ENCODE data around the gene CELF4. TPM values are rescaled to one million over a fixed set of nuclear protein-coding genes. Genes with fewer than 3 reads are reported as not detected.

The CELF4 gene
- total RNA-seq, 4 donors from 2014 or later: not detected

DNA sequence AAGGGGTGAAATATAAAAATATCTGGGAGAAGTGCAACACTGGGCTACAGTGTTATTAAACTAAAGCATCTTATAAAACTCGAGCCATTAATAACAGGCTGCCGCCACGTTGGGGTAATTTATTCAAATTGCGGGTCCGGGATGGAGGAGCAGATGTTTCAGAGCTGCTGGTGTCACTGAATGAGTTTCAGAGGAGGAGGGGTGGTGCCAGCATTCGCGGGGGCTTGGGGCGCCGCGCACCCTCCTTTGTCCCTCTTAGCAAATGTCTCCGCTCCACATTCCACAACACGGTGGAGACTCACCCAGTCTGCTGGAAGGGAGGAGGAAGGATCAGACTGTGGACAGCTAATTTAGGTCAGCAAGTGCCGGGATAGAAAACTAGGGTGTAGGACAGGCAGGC lies 260.5 kb downstream of the CELF4 start:
- H3K27ac ChIP-seq: no peak overlapping the region
- H3K9me3 ChIP-seq: no peaks in the 10 kb centered on the region
- no peak for DNase-seq (ENCODE audit: low spot score in 2 of 2)
- 59 to 62% methylated on average over 13 of the region's 13 CpGs for WGBS, 2 donors
- H3K4me1 ChIP-seq: peaks cover 0 to 2% (median 0%) of the 10 kb centered on the region in 4 donors
- H3K27me3 ChIP-seq: no peaks in the 10 kb centered on the region
- no peaks in the 10 kb centered on the region for H3K36me3 ChIP-seq
- no peak overlapping the region for H3K4me3 ChIP-seq
- TF ChIP-seq, protein P1, sequence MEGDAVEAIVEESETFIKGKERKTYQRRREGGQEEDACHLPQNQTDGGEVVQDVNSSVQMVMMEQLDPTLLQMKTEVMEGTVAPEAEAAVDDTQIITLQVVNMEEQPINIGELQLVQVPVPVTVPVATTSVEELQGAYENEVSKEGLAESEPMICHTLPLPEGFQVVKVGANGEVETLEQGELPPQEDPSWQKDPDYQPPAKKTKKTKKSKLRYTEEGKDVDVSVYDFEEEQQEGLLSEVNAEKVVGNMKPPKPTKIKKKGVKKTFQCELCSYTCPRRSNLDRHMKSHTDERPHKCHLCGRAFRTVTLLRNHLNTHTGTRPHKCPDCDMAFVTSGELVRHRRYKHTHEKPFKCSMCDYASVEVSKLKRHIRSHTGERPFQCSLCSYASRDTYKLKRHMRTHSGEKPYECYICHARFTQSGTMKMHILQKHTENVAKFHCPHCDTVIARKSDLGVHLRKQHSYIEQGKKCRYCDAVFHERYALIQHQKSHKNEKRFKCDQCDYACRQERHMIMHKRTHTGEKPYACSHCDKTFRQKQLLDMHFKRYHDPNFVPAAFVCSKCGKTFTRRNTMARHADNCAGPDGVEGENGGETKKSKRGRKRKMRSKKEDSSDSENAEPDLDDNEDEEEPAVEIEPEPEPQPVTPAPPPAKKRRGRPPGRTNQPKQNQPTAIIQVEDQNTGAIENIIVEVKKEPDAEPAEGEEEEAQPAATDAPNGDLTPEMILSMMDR (IDR thresholded peaks at IDR 0.05): no peak

DNA sequence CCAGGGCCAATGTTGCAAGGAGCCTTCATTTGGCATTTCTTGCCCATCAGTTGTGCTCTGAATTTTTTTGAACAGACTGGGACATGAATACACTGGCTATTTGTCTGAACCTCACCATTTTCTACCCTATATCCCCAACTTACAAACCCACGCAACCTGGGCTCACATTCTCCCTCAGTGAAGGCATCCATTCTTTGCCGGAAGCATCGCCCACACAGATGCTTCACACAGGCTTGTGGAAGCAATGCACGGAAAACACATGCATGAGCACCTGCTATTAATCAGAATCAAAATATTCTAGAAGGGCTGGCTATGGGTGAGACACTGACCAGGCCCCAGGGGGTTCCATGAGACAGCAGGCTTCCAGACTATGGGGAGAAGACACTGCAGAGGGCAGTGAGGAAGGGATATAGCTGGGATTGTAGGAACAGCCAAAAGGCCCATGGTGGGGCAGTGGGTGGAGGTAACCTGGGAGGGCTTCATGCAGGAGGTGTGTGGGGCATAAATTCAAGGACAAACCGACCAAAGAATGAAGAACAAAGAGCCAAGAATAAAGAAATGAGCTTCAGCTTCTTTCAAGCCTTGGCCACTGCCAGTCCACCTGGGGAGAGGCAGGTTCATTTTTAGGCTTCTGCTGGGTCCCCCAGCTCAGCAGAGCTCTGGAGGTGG lies 261.5 kb downstream of the CELF4 start:
- Histone ChIP-seq H3K4me1 (peaks cover 0 to 11% (median 4%) of the 10 kb centered on the region in 4 donors), H3K4me3 (no peak overlapping the region), H3K36me3 (no peaks in the 10 kb centered on the region), H3K27me3 (no peaks in the 10 kb centered on the region), H3K9me3 (no peaks in the 10 kb centered on the region), H3K27ac (no peak overlapping the region)
- no peak for TF ChIP-seq EP300 (IDR thresholded peaks at IDR 0.05)
- TF ChIP-seq, protein P1 (IDR thresholded peaks at IDR 0.05): no peak
- no peak for TF ChIP-seq POLR2A (IDR thresholded peaks at IDR 0.05)
- no peak for DNase-seq (ENCODE audit: low spot score in 2 of 2)
- 74 to 75% methylated on average over 5 of the region's 5 CpGs for WGBS, 2 donors

DNA sequence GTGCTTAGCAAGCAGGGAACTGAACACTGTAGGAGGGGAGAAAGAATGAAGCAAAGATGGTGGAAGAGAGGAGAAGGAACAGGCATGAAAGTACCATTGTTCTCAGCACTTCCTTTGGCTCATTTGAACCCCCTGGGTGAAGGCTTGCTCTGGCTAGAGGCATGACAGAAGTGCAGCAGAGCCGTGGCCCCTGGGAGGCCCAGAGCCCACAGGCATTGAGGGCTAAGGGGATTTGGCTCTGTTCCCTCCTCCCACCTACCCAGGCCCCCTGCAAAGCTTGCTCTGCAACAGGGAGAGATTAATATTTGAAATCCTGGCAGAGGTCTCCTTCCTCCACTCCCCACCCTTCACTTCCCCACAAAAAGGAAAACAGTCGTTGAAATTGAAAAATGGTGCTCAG lies 262.6 kb downstream of the CELF4 start:
- 6 to 9% methylated on average over 2 of the region's 2 CpGs for WGBS, 2 donors
- Histone ChIP-seq H3K4me1 (peaks cover 0 to 13% (median 5%) of the 10 kb centered on the region in 4 donors), H3K27me3 (no peaks in the 10 kb centered on the region), H3K27ac (no peak overlapping the region), H3K4me3 (no peak overlapping the region), H3K9me3 (no peaks in the 10 kb centered on the region), H3K36me3 (no peaks in the 10 kb centered on the region)
- TF ChIP-seq EP300 (IDR thresholded peaks at IDR 0.05): no peak
- TF ChIP-seq POLR2A (IDR thresholded peaks at IDR 0.05): no peak
- TF ChIP-seq, protein P1 (IDR thresholded peaks at IDR 0.05): no peak
- DNase-seq (ENCODE audit: low spot score in 2 of 2): no peak

DNA sequence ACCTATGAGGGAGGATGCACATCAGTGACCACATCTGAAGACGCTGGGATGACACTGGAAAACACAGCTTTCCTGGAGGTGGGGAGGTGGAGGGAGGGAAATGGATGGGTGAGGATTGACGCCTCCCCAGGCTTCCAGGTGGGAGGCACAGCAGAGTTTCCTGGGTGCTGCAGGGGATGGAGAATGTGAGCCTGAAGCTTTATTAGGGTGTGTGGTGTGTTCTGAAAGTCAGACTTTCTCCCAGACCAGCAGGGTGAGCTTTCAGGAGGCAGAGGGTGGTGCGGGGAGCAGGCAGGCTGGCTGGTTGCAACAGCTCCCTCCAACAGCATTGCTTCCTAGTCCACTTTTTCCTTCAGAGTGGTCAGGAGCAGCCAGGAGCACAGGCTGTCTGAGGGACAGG lies 263.1 kb downstream of the CELF4 start:
- 69 to 85% methylated on average over 3 of the region's 3 CpGs for WGBS, 2 donors
- H3K9me3 ChIP-seq: no peaks in the 10 kb centered on the region
- TF ChIP-seq, protein P1 (IDR thresholded peaks at IDR 0.05): no peak
- TF ChIP-seq POLR2A (IDR thresholded peaks at IDR 0.05): no peak
- TF ChIP-seq EP300 (IDR thresholded peaks at IDR 0.05): no peak
- no peaks in the 10 kb centered on the region for H3K27me3 ChIP-seq
- H3K4me3 ChIP-seq: no peak overlapping the region
- no peak for DNase-seq (ENCODE audit: low spot score in 2 of 2)
- H3K4me1 ChIP-seq: peaks cover 0 to 13% (median 5%) of the 10 kb centered on the region in 4 donors
- H3K36me3 ChIP-seq: no peaks in the 10 kb centered on the region
- no peak overlapping the region for H3K27ac ChIP-seq

DNA sequence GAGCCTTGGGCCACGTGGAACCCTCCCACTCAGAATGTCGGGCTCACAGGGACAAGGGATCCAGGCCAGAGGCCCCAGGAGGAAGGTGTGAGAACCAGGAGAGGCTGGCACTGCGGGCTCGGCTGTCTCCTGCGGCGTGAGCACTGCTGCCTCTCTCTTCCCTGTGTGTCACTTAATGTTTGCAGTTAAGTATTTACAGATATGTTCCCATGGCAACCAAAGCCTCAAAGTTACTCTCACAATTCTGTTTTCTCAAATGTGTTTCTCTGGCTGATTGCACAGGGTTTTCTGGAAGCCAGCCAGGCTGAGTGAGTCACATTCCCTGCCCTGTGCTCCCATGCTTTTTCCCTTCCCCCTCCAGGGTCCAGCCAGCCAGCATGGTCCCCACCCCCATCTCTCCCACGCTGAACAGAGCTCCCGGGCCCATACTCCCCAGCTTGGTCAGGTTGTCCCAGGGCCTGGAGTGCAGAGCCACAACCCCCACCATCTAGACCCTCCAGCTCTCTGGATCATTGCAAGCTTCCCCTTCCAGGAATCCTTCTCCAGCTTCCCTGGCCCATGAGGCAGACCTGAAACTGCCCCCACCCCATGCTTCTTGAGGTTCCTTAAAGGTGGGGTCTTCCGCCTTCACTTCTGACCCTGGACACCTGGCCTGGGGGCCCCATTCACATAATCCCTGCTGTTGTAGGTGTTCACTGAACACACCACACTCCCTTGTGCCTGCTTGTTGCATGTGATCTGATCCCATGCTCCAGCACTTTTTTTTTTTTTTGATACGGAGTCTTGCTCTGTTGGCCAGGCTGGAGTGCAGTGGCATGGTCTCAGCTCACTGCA lies 265.9 kb downstream of the CELF4 start:
- Histone ChIP-seq H3K4me1 (peaks cover 0 to 13% (median 5%) of the 10 kb centered on the region in 4 donors), H3K4me3 (no peak overlapping the region), H3K27me3 (no peaks in the 10 kb centered on the region), H3K27ac (no peak overlapping the region), H3K9me3 (no peaks in the 10 kb centered on the region), H3K36me3 (no peaks in the 10 kb centered on the region)
- peak; percentile 72 to 86 for DNase-seq (ENCODE audit: low spot score in 2 of 2)
- 21 to 27% methylated on average over 10 of the region's 10 CpGs for WGBS, 2 donors
- TF ChIP-seq EP300 (IDR thresholded peaks at IDR 0.05): peak in 1 of 2 donors; percentile 51
- TF ChIP-seq, protein P1 (IDR thresholded peaks at IDR 0.05): no peak
